Body of pancreas (tissue), 4 donors: ENCODE results near the gene GPLD1. TPM values are rescaled to one million over a fixed set of nuclear protein-coding genes. Genes with fewer than 3 reads are reported as not detected.
"Not testable (repeated sequence)": the region's sequence is repeated elsewhere in the genome, so short reads cannot be mapped to it uniquely, and the experiment has no call there.

Experiments
- ATAC-seq: fragments of 150-250 bp; one replicate; pipeline ENCODE4 v1.9.1; 2016
- DNase-seq, 4 donors: peaks; one replicate each; pipeline ENCODE4 v3.0.0-alpha.2; 2019
- H3K27ac ChIP-seq, 4 donors: fragments of 200-600 bp; sonication (generic); 1 replicate in 3 of 4; 2 replicates in 1 of 4; pipeline versions ENCODE4 v1.5.1 to v1.6.1; 2016 to 2019; ENCODE audit warnings: mild to moderate bottlenecking in 1 of 4, mixed read lengths in 1 of 4, moderate library complexity in 1 of 4
- H3K27me3 ChIP-seq, 2 donors: fragments of 200-600 bp; sonication (generic); one replicate each; pipeline ENCODE4 v1.6.0; 2016; ENCODE audit warnings: mild to moderate bottlenecking in 1 of 2
- H3K36me3 ChIP-seq, 2 donors: fragments of 200-600 bp; sonication (generic); replicated peaks in 1 of 2; 2 replicates each; pipeline ENCODE4 v1.5.1; 2016; ENCODE audit warnings: low read depth in 2 of 2; ENCODE audit not compliant: insufficient read depth in 1 of 2
- H3K4me1 ChIP-seq: fragments of 200-600 bp; sonication (generic); one replicate; pipeline ENCODE4 v1.6.0; 2016
- H3K4me3 ChIP-seq, 2 donors: fragments of 200-600 bp; sonication (generic); 1 replicate in 1 of 2; 2 replicates in 1 of 2; pipeline ENCODE4 v1.5.1; 2016 to 2019
- H3K9me3 ChIP-seq, 3 donors: fragments of 200-600 bp; sonication (generic); 1 replicate in 2 of 3; 2 replicates in 1 of 3; pipeline ENCODE4 v1.5.1; 2016
- POLR2A ChIP-seq, 3 donors: fragments of 450-650 bp; IDR thresholded peaks; one replicate each; pipeline ENCODE4 v1.6.1; 2016; ENCODE audit warnings: antibody characterized with exemption in 3 of 3, mild to moderate bottlenecking in 2 of 3
- WGBS, 2 donors: methylation state at CpG; one replicate each; pipeline ENCODE4 v1.1.5; 2017; 5-methylcytosine and 5-hydroxymethylcytosine counted together
- intact Hi-C: fragments of 100-400 bp; cut with DNase I; formaldehyde crosslinking; loops from one replicate; pipeline ENCODE4 v1.15.1; 2023
- total RNA-seq, 2 donors: library from RNA; depleted of rRNA; stranded (reverse); fragments of >200 nt; gene quantifications; one replicate each; pipeline ENCODE4 v1.1.0, GENCODE V29; 2016
- TF ChIP-seq, protein P1 (sequence below), 7 experiments: fragments of 450-650 bp in 4 of 7; fragments of 200-600 bp in 3 of 7; sonication (generic) in 3 of 7; IDR thresholded peaks; one replicate each; pipeline ENCODE4 v1.5.1; 2016 to 2019; ENCODE audit warnings: antibody characterized with exemption in 7 of 7

Gene GPLD1
- total RNA-seq, 2 donors from 2014 or later, result 0.66 to 2.6 TPM

DNA sequence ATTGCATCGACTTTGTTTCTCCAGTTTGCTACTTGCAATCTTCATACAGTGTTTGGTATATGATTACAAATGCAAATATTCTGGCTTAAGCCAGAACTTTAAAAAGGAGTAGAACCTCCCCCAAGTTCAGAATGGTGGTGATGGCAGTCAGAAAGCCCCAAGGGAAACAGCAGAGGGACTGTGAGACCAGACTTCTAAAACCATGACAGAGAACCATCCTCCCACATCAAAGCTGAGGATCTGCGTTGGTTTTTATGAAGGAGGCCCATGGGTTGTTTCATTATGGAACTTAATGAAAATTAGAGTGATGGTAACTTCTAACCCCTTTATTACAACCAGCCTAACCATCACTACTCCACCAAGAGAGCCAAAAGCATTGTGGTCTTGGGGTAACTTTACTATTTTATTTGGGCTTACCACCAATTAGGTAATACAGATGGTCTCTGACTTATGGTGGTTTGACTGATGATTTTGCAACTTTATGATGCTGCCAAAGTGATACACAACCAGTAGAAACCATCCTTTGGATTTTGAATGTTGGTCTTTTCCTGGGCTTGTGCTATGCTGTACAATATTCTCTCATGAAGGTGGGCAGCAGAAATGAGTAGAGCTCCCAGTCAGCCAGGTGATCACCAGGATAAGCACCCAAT lies 97.5 kb downstream of the GPLD1 start:
- H3K4me1 ChIP-seq, result no peaks in the 10 kb centered on the region
- no peak overlapping the region for H3K4me3 ChIP-seq
- DNase-seq (no peak), ATAC-seq (no peak)
- no peak overlapping the region for H3K27ac ChIP-seq
- no peaks in the 10 kb centered on the region for H3K36me3 ChIP-seq
- intact Hi-C loops, result loop anchor here (5.0 kb wide), 1 partner anchor 105 kb away; no protein-coding TSS in a partner anchor
- WGBS, 2 donors, result 67 to 72% methylated on average over 2 of the region's 2 CpGs
- TF ChIP-seq, protein P1, sequence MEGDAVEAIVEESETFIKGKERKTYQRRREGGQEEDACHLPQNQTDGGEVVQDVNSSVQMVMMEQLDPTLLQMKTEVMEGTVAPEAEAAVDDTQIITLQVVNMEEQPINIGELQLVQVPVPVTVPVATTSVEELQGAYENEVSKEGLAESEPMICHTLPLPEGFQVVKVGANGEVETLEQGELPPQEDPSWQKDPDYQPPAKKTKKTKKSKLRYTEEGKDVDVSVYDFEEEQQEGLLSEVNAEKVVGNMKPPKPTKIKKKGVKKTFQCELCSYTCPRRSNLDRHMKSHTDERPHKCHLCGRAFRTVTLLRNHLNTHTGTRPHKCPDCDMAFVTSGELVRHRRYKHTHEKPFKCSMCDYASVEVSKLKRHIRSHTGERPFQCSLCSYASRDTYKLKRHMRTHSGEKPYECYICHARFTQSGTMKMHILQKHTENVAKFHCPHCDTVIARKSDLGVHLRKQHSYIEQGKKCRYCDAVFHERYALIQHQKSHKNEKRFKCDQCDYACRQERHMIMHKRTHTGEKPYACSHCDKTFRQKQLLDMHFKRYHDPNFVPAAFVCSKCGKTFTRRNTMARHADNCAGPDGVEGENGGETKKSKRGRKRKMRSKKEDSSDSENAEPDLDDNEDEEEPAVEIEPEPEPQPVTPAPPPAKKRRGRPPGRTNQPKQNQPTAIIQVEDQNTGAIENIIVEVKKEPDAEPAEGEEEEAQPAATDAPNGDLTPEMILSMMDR (IDR thresholded peaks at IDR 0.05), result no peak
- no peaks in the 10 kb centered on the region for H3K9me3 ChIP-seq
- no peaks in the 10 kb centered on the region for H3K27me3 ChIP-seq

DNA sequence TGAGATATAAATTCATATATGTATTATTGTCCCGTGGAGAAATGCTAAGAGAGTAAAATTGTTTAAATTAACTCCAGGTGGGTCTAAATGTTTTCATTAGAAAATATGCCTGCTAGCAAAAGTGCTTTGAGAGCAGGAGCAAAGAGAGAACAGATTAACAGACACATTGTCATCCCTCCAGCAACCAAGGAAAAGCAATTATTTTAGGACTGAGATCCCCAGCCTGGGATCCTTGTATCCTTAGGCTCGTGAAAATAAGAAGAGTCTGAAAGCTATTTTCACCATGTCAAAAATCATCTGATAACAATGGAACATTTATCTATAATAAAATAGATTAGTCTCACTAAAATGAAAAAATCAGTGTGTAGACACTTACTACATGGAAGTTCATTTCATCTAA lies 98.2 kb downstream of the GPLD1 start:
- no peaks in the 10 kb centered on the region for H3K36me3 ChIP-seq
- DNase-seq, result no peak
- no peak overlapping the region for H3K4me3 ChIP-seq
- no peak for ATAC-seq
- 48 to 56% methylated on average over 2 of the region's 2 CpGs for WGBS, 2 donors
- no peaks in the 10 kb centered on the region for H3K9me3 ChIP-seq
- no peaks in the 10 kb centered on the region for H3K4me1 ChIP-seq
- intact Hi-C loops, result loop anchor here (5.0 kb wide), 1 partner anchor 104 kb away; no protein-coding TSS in a partner anchor
- no peak overlapping the region for H3K27ac ChIP-seq
- no peak for TF ChIP-seq POLR2A (IDR thresholded peaks at IDR 0.05)
- TF ChIP-seq, protein P1 (IDR thresholded peaks at IDR 0.05), result no peak
- no peaks in the 10 kb centered on the region for H3K27me3 ChIP-seq

GRCh38 chr6:24387818-24388217 lies 101.6 kb downstream of the GPLD1 start:
- H3K27me3 ChIP-seq, result no peaks in the 10 kb centered on the region
- H3K4me1 ChIP-seq, result peaks cover 4% of the 10 kb centered on the region
- intact Hi-C loops, result no loop called here
- no peaks in the 10 kb centered on the region for H3K36me3 ChIP-seq
- no peaks in the 10 kb centered on the region for H3K9me3 ChIP-seq
- no peak for TF ChIP-seq POLR2A (IDR thresholded peaks at IDR 0.05)
- TF ChIP-seq, protein P1 (IDR thresholded peaks at IDR 0.05), result no peak
- no peak overlapping the region for H3K4me3 ChIP-seq
- no peak for DNase-seq
- H3K27ac ChIP-seq, result no peak overlapping the region
- 74 to 96% methylated on average over 1 of the region's 1 CpG for WGBS, 2 donors
- no peak for ATAC-seq

GRCh38 chr6:24385536-24386269 lies 103.7 kb downstream of the GPLD1 start:
- no peak for TF ChIP-seq POLR2A (IDR thresholded peaks at IDR 0.05)
- TF ChIP-seq, protein P1 (IDR thresholded peaks at IDR 0.05), result peak in 1 of 7 experiments; percentile 4
- H3K4me3 ChIP-seq, result no peak overlapping the region
- H3K4me1 ChIP-seq, result peaks cover 9% of the 10 kb centered on the region
- intact Hi-C loops, result no loop called here
- H3K27ac ChIP-seq, result peak overlapping the region in 3 of 4 donors; percentile 47 to 62 (median 52)
- 52 to 56% methylated on average over 8 of the region's 8 CpGs for WGBS, 2 donors
- ATAC-seq, result no peak
- no peaks in the 10 kb centered on the region for H3K27me3 ChIP-seq
- H3K36me3 ChIP-seq, result no peaks in the 10 kb centered on the region
- DNase-seq, result no peak
- H3K9me3 ChIP-seq, result no peaks in the 10 kb centered on the region

GRCh38 chr6:24384369-24385130 lies 104.8 kb downstream of the GPLD1 start:
- H3K36me3 ChIP-seq, ATAC-seq, H3K4me3 ChIP-seq, DNase-seq, H3K27me3 ChIP-seq, H3K4me1 ChIP-seq, H3K9me3 ChIP-seq, intact Hi-C loops: not testable (repeated sequence)
- 71 to 80% methylated on average over 5 of the region's 5 CpGs for WGBS, 2 donors
- H3K27ac ChIP-seq, result peak overlapping the region in 3 of 4 donors; percentile 47 to 82 (median 62)
